Effector memory CD4-positive, alpha-beta T cell (primary cell): ENCODE measurements around the gene RYR3.

Experiments used
- DNase-seq, 3 donors: peaks; one replicate each; pipeline ENCODE4 v3.0.0-alpha.2; 2020
- H3K27ac ChIP-seq: 2 replicates; pipeline ENCODE4 v1.7.0; 2013; ENCODE audit warnings: mild to moderate bottlenecking, low read length, moderate library complexity; ENCODE audit not compliant: insufficient read depth, poor library complexity, severe bottlenecking
- H3K27me3 ChIP-seq: replicated peaks from 2 replicates; pipeline ENCODE4 v1.7.0; 2013; ENCODE audit warnings: mild to moderate bottlenecking, low read length; ENCODE audit not compliant: insufficient read depth, control insufficient read depth, poor library complexity, severe bottlenecking
- H3K36me3 ChIP-seq: 2 replicates; pipeline ENCODE4 v1.7.0; 2013; ENCODE audit warnings: mild to moderate bottlenecking, low read length, moderate library complexity; ENCODE audit not compliant: control insufficient read depth, insufficient read depth
- H3K4me1 ChIP-seq: 2 replicates; pipeline ENCODE4 v1.7.0; 2013; ENCODE audit warnings: low read length, mild to moderate bottlenecking; ENCODE audit not compliant: control insufficient read depth, insufficient read depth, poor library complexity, severe bottlenecking
- H3K4me3 ChIP-seq: 2 replicates; pipeline ENCODE4 v1.7.0; 2013; ENCODE audit warnings: low read length, low read depth, mild to moderate bottlenecking; ENCODE audit not compliant: insufficient read depth, poor library complexity, severe bottlenecking
- H3K9me3 ChIP-seq: 2 replicates; pipeline ENCODE4 v1.7.0; 2013; ENCODE audit warnings: mild to moderate bottlenecking, low read length, moderate library complexity; ENCODE audit not compliant: control insufficient read depth
- total RNA-seq, 3 donors: gene quantifications; one replicate each; lab custom pipeline; 2026; lab: John Stamatoyannopoulos, UW

The RYR3 gene
- 0 to 0.39 (median 0.17) reads per million in 3 donors for total RNA-seq

DNA sequence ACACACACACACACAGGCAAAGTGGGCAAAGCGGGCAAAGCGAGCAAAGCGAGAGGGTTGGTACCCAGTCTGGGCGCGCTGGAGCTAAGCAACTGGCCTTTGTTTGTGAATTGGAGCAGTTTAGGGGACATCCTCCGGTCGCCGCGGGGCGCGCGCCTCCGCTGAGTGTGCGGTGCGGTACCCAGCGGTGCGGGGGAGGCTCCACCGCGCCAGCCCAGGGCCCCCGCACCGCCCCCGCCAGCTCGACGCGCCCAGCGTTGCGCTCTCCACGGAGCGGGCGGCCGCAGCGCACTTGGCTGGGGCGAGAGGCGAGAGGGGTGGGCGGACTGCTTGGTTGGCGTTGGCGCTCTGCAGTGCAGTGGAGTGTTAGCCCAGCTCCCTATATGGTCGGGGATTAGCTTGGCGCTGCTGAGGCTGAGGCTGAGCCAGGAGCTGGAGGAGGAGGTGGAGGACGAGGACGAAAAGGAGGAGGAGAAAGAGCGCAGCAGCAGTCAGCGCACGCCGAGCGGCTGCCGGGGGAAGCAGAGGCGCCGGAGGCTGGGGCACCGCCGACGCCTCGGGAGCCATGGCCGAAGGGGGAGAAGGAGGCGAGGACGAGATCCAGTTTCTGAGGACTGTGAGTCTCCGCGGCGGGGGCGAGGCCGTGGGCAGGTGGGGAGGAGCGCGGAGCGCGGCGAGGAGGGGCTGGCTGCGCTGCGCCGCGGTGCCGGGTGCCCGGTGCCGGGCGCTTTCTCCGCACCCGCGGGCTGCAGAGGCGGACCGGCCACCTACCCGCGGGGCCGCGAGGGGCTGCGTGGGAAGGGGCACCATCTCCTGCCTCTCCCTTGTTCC, at the start of gene RYR3:
Gene RYR3, plus strand, starts transcription at position 487 of the 831 bp plus-strand sequence. Its CDS starts 79 bp downstream, at position 566.
- Histone ChIP-seq H3K4me1 (no peaks in the 10 kb centered on the region), H3K27me3 (peaks cover 9% of the 10 kb centered on the region), H3K9me3 (no peaks in the 10 kb centered on the region), H3K36me3 (no peaks in the 10 kb centered on the region), H3K27ac (no peak within 1 kb of the TSS), H3K4me3 (no peak within 1 kb of the TSS)
- DNase-seq: no peak

DNA sequence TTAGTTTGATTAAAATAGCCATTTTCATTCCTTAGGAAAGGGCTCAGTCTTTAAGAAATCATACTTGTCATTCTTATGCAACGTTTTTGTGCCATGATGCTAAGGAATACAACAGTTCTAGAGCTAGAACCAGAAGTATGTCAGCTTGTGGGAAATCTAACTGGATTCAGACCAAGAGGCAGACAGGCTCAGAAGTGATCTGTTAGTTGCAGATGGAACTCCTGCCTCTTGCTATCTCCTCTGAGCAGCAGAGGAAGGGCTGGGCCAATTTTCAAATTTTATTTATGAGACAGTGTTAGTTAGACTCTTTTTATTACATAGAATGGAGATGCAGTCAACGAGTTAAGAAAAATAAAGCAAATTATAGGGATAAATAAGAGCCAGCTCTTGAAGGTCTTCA, 48.5 kb upstream of the RYR3 start:
- no peaks in the 10 kb centered on the region for H3K4me1 ChIP-seq
- H3K36me3 ChIP-seq: no peaks in the 10 kb centered on the region
- H3K27ac ChIP-seq: no peak overlapping the region
- H3K4me3 ChIP-seq: no peak overlapping the region
- H3K9me3 ChIP-seq: no peaks in the 10 kb centered on the region
- H3K27me3 ChIP-seq: no peaks in the 10 kb centered on the region
- no peak for DNase-seq

DNA sequence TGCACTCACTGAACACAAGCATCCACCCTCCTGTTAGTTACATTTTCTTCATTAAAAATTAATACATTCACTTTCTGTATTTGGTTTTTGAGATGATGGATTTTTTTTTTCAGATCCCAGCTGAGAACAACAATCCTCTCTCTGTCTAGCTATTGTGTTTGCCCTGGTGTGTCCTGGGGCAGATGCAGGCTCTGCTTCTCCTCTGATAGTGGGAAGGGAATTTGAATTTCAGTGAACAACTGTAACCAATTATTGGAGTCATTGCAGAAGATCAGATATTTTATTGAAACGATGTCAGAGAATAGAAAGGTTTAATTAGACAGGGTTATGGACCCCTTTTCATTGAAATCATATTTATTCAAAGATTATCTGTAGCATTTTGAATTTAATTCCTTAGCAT, 33.1 kb upstream of the RYR3 start:
- no peak overlapping the region for H3K4me3 ChIP-seq
- H3K4me1 ChIP-seq: no peaks in the 10 kb centered on the region
- no peak overlapping the region for H3K27ac ChIP-seq
- H3K36me3 ChIP-seq: no peaks in the 10 kb centered on the region
- no peak for DNase-seq
- no peaks in the 10 kb centered on the region for H3K27me3 ChIP-seq
- no peaks in the 10 kb centered on the region for H3K9me3 ChIP-seq

DNA sequence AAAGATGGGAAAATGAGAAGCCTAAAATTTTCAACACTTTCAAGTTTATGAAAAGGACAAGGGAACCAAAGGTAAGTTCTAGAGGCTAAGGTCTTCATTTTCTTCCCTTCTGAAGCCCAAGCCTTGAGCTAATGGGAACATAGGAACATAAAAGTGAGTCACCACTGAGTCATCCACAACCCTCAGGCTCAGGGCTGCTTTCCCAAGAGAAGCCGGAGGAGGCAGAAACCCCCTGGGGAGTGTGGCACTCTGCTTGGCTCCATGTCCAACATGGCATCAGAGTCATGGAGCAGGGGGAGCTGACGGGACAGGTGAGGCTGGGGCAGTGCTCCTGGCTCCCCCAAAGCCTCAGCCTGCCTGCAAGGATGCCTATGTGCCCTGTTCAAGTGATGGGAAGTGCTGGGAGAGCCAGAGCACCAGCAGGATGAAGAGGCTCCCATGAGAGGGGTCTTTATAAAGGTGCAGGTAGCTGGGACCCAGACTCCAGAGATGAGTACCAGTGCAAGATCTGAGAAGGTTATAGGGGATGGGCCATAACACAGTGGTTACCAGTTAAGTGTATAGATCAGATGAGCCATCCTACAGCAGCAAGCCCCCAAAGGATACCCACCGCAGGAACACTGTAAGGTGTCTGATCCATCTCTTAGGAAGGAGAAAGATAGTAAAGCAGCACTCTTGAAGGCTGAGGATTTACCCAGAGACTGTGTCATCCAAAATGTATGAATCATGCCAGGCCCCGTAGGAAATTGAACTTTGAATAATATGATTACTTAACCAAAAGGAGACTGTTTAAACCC, 31.8 kb upstream of the RYR3 start:
- DNase-seq: no peak

DNA sequence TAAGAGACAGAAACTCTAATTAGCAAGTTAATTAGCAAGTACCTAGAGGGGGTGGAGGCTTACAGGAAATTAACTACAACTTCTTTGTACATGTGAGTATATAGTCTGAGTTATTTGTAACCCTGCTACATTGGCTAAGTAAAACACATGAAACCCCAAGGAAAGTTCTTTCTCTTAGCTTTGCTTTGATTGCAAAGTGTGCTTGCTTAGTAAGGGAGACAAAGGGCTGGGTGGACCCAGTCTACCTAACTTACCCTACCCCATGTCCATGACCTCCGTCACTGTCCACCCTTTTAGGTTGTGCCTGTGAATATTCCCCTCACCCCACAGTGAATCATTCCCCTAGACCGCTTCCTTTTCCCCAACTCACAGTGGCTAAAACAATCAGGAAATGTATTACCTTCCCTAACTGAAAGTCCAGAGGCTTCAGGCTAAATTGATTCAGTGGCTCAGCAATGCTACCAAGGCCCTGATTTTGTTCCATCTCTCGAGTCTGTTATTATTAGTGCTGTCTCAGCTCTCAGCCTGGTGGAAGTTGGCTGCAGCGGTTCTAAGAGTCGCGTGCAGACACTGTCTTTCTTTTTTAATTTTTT, 31.1 kb upstream of the RYR3 start:
- no peaks in the 10 kb centered on the region for H3K36me3 ChIP-seq
- no peak overlapping the region for H3K4me3 ChIP-seq
- no peak overlapping the region for H3K27ac ChIP-seq
- no peaks in the 10 kb centered on the region for H3K4me1 ChIP-seq
- H3K9me3 ChIP-seq: no peaks in the 10 kb centered on the region
- no peaks in the 10 kb centered on the region for H3K27me3 ChIP-seq
- DNase-seq: no peak

More for the DNA sequence above, 31.8 kb upstream of the RYR3 start:
- no peaks in the 10 kb centered on the region for H3K4me1 ChIP-seq
- H3K27ac ChIP-seq: no peak overlapping the region
- no peaks in the 10 kb centered on the region for H3K27me3 ChIP-seq
- no peaks in the 10 kb centered on the region for H3K9me3 ChIP-seq
- no peak overlapping the region for H3K4me3 ChIP-seq
- H3K36me3 ChIP-seq: no peaks in the 10 kb centered on the region

DNA sequence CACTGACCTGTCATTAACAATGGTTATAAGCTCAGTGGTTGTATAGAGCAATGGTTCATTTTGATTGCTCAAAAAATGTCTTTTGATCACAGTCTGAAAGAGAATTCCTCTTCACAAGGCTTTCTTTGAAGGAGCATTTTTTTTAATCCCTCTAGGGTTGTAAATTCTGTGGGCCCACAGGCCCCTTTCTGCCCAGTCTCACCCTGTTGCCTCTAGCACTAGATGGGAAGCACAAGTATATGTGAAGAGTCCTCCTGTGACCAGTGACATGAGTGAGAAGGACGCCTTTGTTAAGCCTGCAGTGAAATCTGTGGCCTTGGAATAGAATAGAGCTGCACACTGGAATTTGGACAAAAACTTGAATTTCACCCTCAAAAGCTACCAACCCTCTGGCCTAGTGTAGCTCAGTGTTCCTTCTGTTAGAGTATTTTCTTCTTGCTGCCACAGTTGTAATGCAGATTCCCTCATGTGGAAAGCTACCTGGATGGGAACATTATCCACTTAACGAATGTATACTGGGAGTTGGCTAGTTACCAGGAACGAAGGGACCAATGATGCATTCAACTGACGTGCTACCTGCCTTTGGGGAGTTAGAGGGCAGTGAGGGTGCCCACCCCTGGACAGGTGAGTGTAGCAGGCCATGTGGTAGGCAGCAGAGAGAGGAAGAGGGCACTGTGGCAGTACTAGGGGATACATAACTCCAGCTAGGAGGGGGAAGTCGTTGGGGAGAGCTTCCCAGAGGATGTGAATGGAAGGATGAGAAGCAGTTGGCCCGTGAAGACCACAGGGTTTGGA, 28.3 kb upstream of the RYR3 start:
- Histone ChIP-seq H3K27me3 (no peaks in the 10 kb centered on the region), H3K36me3 (no peaks in the 10 kb centered on the region), H3K4me1 (no peaks in the 10 kb centered on the region), H3K9me3 (no peaks in the 10 kb centered on the region), H3K4me3 (no peak overlapping the region), H3K27ac (no peak overlapping the region)
- no peak for DNase-seq

DNA sequence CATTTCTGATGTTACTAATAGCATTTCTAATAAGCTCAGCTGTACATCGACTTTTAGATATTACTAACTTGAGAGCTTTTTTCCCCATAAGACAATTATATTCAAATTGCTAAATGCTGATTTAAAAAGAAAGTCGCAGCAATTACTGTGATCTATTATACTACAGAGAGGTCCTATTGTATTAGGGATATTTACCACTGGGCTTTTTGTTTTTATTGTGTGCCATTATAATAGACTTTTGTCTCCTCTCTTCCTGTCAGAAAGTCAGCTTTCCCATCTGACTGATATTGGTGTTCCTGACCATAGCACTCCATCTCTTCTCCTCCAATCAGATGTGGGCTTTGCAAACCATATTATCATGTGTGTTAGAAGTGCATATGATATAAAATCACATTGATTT, 27.2 kb upstream of the RYR3 start:
- Histone ChIP-seq H3K27me3 (no peaks in the 10 kb centered on the region), H3K36me3 (no peaks in the 10 kb centered on the region), H3K27ac (no peak overlapping the region), H3K9me3 (no peaks in the 10 kb centered on the region), H3K4me1 (no peaks in the 10 kb centered on the region), H3K4me3 (no peak overlapping the region)
- no peak for DNase-seq

DNA sequence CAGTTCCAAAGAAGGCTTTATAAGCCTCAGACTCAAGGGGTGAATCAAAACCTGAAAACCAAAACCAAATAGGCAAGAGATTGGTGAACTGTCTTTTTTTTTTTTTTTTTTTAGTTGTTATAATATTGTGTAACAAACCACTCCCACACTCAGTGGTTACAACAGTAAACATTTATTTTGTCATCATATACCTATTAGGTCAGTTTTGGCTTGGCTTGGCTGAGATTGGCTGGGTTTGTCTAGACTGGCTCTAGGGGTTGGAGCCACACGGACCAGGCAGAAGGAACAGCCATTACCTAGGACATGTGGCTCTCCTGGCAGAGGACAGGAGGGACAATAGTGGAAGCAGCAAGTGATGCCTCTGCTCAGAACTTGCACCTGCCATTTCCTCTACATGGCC, 26.4 kb upstream of the RYR3 start:
- no peaks in the 10 kb centered on the region for H3K36me3 ChIP-seq
- no peaks in the 10 kb centered on the region for H3K4me1 ChIP-seq
- H3K9me3 ChIP-seq: no peaks in the 10 kb centered on the region
- no peak overlapping the region for H3K4me3 ChIP-seq
- no peak for DNase-seq
- H3K27me3 ChIP-seq: no peaks in the 10 kb centered on the region
- no peak overlapping the region for H3K27ac ChIP-seq

DNA sequence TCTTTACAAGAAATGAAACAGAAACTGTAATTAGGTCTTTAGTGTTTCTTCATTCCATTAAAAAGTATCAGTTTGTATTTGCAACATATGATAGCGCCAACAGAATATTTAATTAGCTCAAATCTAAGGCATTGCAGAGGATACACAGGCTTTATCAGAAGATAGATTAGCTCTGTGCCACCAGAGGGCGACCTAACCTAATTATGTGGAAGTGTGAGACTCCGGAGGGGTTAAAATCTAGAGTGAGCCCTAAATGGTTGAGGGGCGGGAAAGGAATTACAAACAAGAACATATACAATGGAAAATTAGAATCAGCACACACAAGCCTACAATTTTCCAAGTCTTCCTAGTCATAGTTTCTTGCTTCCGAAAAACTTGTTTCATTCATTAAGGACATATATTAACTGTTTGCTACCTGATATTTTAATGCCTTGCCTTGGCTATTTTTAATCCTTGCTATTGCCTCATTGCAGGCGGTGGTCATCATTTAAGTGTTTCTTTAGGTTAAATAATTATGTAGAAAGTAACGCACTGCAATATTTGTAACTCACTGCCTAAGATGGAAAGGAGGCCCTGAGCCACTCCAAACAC, 18.0 kb upstream of the RYR3 start:
- Histone ChIP-seq H3K27ac (no peak overlapping the region), H3K9me3 (no peaks in the 10 kb centered on the region), H3K36me3 (no peaks in the 10 kb centered on the region), H3K4me1 (no peaks in the 10 kb centered on the region), H3K27me3 (no peaks in the 10 kb centered on the region), H3K4me3 (no peak overlapping the region)
- DNase-seq: peak in 1 of 3 donors; percentile 0
